Calu3 (cell line): ENCODE data around the gene SCAI. TPM values are rescaled to one million over a fixed set of nuclear protein-coding genes. Genes with fewer than 3 reads are reported as not detected.

ENCODE experiments used
- BruUV-seq: library from RNA; stranded (reverse); fragments of 400-500 nt; replicated peaks from 2 replicates; lab custom pipeline; 2021; lab: Mats Ljungman, UMichigan
- CTCF ChIA-PET: fragments of 300-600 bp; sonication (Branson Sonifier 250); formaldehyde crosslinking; loops from one replicate; lab custom pipeline; 2022; ENCODE audit warnings: antibody characterized with exemption; lab: Charles Lee
- DNase-seq: peaks from one replicate; pipeline ENCODE4 v3.0.0; 2022
- H3K27ac Mint-ChIP-seq: one replicate; pipeline ENCODE4 v1.8.0; 2022; ENCODE audit warnings: mixed read lengths; ENCODE audit not compliant: unreplicated experiment
- H3K27me3 Mint-ChIP-seq: one replicate; pipeline ENCODE4 v1.8.0; 2022; ENCODE audit warnings: mixed read lengths; ENCODE audit not compliant: unreplicated experiment
- H3K36me3 Mint-ChIP-seq: one replicate; pipeline ENCODE4 v1.8.0; 2022; ENCODE audit warnings: mild to moderate bottlenecking, moderate library complexity, mixed read lengths; ENCODE audit not compliant: insufficient read depth, unreplicated experiment
- H3K4me1 Mint-ChIP-seq: one replicate; pipeline ENCODE4 v1.8.0; 2022; ENCODE audit warnings: mild to moderate bottlenecking, low read depth, mixed read lengths; ENCODE audit not compliant: unreplicated experiment
- H3K4me3 Mint-ChIP-seq: one replicate; pipeline ENCODE4 v1.8.0; 2022; ENCODE audit warnings: mild to moderate bottlenecking, low read depth, moderate library complexity, mixed read lengths; ENCODE audit not compliant: unreplicated experiment
- H3K9me3 Mint-ChIP-seq: one replicate; pipeline ENCODE4 v1.8.0; 2022; ENCODE audit warnings: low read depth, mixed read lengths; ENCODE audit not compliant: unreplicated experiment
- intact Hi-C: fragments of 100-400 bp; cut with micrococcal nuclease; formaldehyde crosslinking; loops from one replicate; pipeline ENCODE4 v1.10.0; 2022; ENCODE audit not compliant: unreplicated experiment
- total RNA-seq: library from RNA; stranded (reverse); gene quantifications from 2 replicates; pipeline ENCODE4 v1.2.3, GENCODE V29; 2022
- TF ChIP-seq, protein P1 (sequence below): fragments of 200-600 bp; IDR thresholded peaks from one replicate; pipeline ENCODE4 v1.8.0; 2022; ENCODE audit warnings: antibody characterized with exemption; ENCODE audit not compliant: unreplicated experiment

The SCAI gene
- total RNA-seq, 1 experiment from 2014 or later = 6.4 TPM

DNA sequence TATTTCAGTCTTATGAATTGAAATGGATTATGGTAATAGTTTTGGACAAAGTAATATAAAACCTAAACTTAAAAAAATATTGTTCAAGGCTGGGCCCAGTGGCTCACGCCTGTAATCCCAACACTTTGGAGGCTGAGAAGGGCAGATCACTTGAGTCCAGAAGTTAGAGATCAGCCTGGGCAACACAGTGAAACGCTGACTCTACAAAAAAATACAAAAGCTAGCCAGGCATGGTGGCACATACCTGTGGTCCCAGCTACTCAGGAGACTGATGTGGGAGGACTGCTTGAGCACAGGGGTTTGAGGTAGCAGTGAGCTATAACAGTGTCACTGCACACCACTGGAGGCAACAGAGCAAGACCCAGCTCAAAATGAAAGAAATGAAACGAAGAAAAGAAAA, 81.9 kb downstream of the SCAI start:
- H3K4me1 Mint-ChIP-seq = no peaks in the 10 kb centered on the region

DNA sequence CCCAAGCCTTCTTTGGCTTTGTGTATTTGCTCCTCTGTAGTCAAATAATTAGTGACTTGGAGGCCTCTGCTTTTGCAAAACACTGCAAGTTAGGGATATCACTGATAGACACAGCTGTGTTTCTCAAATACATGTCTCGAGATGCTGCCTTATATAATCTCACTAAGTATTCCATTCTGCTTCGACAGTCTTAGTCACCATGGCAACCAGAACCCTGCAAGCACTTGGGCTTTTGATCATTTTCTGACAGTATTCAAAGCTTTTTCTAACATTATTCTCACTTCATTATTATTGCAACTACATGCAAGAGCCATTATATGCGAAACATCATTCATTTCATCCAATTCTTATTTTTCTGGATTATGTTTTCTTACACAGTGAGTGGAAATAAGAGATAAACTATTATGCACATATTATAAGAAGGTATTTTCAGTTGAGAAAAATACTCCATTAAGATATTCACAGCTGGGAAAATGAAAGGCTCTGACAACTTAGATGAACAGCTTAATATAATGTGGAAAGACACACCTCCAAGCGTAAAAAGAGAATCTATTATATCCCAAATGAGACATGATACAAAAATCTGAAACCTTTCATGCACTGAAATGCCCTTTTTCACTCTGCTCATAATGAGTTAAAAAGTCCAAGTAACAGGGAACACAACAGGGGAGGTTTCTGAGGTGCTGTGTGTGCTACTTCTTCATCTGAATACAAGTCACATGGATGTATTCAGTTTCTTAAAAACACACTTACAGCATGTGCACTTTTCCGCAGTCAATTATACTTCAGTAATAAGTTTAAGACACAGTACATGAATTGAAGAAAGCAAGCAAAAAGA, 93.9 kb downstream of the SCAI start:
- intact Hi-C loops = no loop called here
- no peak for DNase-seq
- Mint-ChIP-seq H3K9me3 (no peaks in the 10 kb centered on the region), H3K4me3 (no peak overlapping the region), H3K36me3 (no peaks in the 10 kb centered on the region), H3K27ac (no peak overlapping the region), H3K4me1 (no peaks in the 10 kb centered on the region), H3K27me3 (no peaks in the 10 kb centered on the region)
- CTCF ChIA-PET = no interaction called here
- BruUV-seq = no TSS peak
- TF ChIP-seq, protein P1, sequence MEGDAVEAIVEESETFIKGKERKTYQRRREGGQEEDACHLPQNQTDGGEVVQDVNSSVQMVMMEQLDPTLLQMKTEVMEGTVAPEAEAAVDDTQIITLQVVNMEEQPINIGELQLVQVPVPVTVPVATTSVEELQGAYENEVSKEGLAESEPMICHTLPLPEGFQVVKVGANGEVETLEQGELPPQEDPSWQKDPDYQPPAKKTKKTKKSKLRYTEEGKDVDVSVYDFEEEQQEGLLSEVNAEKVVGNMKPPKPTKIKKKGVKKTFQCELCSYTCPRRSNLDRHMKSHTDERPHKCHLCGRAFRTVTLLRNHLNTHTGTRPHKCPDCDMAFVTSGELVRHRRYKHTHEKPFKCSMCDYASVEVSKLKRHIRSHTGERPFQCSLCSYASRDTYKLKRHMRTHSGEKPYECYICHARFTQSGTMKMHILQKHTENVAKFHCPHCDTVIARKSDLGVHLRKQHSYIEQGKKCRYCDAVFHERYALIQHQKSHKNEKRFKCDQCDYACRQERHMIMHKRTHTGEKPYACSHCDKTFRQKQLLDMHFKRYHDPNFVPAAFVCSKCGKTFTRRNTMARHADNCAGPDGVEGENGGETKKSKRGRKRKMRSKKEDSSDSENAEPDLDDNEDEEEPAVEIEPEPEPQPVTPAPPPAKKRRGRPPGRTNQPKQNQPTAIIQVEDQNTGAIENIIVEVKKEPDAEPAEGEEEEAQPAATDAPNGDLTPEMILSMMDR = no peak

More for the DNA sequence above, 81.9 kb downstream of the SCAI start:
- CTCF ChIA-PET = no interaction called here
- DNase-seq = no peak
- Mint-ChIP-seq H3K27ac (no peak overlapping the region), H3K36me3 (no peaks in the 10 kb centered on the region), H3K27me3 (no peaks in the 10 kb centered on the region), H3K4me3 (no peak overlapping the region), H3K9me3 (no peaks in the 10 kb centered on the region)
- intact Hi-C loops = no loop called here
- no TSS peak for BruUV-seq
- TF ChIP-seq, protein P1 = no peak

DNA sequence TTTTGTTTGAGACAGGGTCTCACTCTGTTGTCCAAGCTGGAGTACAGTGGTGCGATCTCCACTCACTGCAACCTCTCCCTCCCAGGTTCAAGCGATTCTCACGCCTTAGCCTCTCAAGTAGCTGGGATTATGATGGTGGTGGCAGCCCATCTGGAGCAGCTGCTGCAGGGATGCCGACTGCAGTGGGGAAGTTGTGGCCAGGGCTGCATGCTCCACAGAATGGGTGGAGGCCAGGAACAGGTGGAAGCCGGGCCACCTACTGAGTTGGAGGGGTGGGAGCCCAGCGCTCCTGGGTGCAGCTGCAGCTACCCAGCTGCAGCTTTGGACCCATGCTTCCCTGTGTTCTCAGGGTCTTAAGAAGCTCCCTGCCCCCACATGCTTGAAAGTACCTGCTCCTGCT, 99.7 kb downstream of the SCAI start:
- Mint-ChIP-seq H3K4me3 (no peak overlapping the region), H3K9me3 (no peaks in the 10 kb centered on the region), H3K36me3 (no peaks in the 10 kb centered on the region), H3K4me1 (no peaks in the 10 kb centered on the region), H3K27me3 (no peaks in the 10 kb centered on the region), H3K27ac (no peak overlapping the region)
- CTCF ChIA-PET = interaction anchor here (0.6 kb wide), 1 partner anchor 702 kb away, joined by 3 read pairs; no protein-coding TSS in a partner anchor
- BruUV-seq = no TSS peak
- no peak for DNase-seq
- TF ChIP-seq, protein P1 = no peak
- intact Hi-C loops = no loop called here

DNA sequence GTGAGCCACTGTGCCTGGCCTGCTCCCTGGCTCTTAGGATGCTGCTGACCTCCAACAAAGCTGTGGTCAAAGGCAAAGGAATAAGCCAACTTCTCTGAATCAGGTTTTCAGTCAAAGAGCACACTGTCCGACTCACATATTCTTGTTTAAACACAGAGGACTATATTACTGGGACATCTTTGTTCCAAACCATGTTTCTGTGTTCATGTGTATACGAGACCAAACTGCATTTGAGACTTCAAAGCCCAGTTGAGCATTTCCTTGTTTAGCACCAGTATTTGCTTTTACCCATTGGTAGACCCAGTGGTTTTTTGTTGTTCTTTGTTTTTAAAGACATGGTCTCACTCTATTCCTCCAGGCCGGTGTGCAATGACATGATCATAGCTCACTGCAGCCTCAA, 100.2 kb downstream of the SCAI start:
- H3K36me3 Mint-ChIP-seq = no peaks in the 10 kb centered on the region
- CTCF ChIA-PET = interaction anchor here (0.5 to 0.6 kb wide), 2 partner anchors 181 to 703 kb away, joined by 3 read pairs; no protein-coding TSS in a partner anchor
- H3K27ac Mint-ChIP-seq = no peak overlapping the region

More for the DNA sequence above, 100.2 kb downstream of the SCAI start:
- Mint-ChIP-seq H3K4me3 (no peak overlapping the region), H3K4me1 (no peaks in the 10 kb centered on the region), H3K27me3 (no peaks in the 10 kb centered on the region), H3K9me3 (no peaks in the 10 kb centered on the region)
- intact Hi-C loops = no loop called here
- no peak for DNase-seq
- TF ChIP-seq, protein P1 = no peak
- no TSS peak for BruUV-seq
